ENCODE results near the gene SFMBT1.

The SFMBT1 gene

GRCh38 chr3:52912885-52913731 is 132.8 kb downstream of the SFMBT1 start:
- FAIRE-seq = no peak

DNA sequence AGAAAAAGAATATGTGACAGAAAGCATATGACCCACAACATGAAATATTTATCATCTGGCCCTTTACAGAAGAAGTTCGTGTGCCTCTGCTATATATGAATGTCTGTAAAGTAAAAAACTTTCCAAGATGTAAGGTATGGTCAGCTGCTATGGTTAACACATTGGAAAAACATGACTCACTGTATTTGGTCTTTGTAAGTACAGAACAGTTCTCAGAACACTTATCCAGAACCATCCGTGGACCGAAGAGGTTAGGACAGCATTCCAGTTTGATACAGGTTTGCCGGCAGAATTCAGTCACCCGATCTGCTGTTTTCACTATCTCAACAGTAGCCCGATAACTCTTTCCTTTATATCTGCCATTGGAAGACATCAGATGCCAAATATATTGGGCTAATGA is 135.1 kb downstream of the SFMBT1 start:
- FAIRE-seq = no peak

DNA sequence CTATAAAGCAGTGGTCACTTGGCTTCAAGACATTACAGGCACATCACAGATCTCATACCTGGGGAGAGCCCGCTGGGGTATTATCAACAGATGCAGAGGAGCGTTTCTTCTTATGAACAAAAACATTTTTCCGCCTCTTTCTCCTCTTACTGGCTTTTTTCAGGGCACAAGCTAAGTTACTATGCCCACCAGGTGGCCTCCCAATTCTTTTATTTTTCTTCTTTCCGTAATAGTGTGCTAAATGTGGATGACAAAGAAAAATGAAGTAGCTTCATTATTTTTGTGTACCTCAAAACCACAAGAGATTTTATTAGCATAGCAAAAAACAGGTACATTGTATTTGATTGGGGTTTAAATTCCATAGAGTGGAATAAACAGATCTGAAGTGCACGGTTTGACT is 138.4 kb downstream of the SFMBT1 start:
- no peak for FAIRE-seq

- no peak for FAIRE-seq
Measured at GRCh38 chr3:52904552-52904951, 141.3 kb downstream of the SFMBT1 start.

GRCh38 chr3:52904000-52904399 is 141.9 kb downstream of the SFMBT1 start:
- FAIRE-seq = no peak

DNA sequence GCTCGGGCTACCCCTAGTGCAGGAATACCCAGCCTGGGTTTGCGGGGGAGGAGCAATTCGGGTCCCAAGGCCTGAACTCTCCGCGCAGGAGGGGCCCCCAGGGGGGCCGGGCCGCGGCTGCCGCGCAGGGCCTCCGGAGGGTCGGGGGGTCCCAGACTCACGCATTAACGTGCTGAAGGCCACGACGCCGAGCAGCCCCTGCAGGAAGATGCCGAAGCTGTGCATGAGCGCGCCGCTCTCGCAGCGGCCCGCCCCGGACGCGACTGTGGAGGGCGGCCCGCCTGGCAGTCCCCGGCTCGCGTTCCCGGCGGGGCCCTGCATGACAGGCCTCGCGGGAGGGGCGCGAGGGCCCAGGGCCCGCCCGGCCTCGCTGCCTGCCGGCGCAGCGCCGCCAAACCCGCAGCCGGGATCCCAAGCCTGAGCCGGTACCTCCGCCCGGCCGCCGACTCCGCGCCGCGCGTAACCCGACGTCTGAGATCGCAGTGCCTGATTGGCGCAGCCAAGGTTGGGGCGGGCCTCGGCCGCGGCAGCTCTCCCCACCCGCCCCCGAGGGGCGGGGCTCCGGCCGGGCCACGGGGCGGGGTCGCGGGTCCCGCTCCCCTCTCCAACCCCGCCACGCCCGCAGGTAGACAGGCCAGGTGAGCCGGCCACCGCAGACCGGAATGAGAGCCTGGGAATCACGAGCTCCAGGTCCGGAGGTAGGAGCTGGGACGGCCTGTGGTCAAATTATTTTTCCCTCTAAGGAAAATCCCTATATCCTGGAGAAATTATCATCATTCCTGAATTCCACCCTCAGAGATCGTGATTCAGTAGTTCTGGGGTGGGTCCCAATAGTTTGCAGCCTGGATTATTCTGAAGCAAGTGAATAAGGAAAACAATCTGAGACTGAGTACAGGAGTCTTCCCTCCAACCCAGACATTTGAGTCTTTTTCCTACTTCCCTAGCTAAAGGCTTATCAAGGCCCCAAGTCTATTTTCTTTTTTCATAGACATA is 148.4 kb downstream of the SFMBT1 start, which contains the start of gene STIMATE:
Gene STIMATE (minus strand): TSS at position 419 of the 993 bp plus-strand sequence. CDS start 98 bp downstream, at position 321.
- no peak for FAIRE-seq

GRCh38 chr3:52896613-52897012 is 149.3 kb downstream of the SFMBT1 start:
- FAIRE-seq = no peak

GRCh38 chr3:52896151-52896550 is 149.7 kb downstream of the SFMBT1 start:
- FAIRE-seq = no peak

- FAIRE-seq = no peak
Measured at GRCh38 chr3:52895418-52895817, 150.5 kb downstream of the SFMBT1 start.

DNA sequence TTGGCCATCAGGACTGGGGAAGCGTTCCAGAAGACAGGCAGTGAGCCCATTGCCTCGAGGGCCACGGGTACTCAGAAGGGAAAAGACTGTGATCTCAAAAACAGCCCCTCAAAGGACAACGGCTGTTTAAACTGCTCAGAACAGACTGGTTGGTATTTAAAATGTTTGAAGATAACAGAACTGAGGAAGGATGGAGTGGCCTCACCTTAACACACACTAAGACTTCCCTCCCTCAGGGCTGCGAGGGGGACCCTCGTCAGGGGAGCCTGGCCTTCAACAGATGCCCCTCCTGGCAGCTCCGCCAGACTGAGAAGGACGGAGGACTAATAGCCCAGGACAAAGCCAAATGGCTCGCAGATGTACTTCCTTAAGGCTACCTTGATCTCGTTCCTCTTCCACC is 151.1 kb downstream of the SFMBT1 start:
- no peak for FAIRE-seq

DNA sequence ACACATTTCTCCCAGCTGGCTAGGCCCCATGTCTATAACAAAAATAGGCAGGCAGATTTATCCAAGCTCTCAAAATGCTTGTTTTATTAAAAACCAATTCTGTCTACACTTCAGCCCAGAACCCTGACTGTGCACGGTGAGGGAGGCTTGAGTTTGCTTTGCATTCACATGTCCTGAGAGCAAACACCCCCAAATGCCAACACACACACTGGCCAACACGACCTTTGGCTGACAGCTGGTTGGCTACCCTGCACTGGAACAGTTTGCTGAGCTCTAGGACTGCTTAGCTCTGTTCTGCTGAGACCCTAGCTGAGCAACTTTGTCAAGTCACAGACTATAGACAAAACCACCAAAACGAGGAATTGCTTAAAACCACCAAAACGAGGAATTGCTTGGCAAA is 152.2 kb downstream of the SFMBT1 start:
- no peak for FAIRE-seq

DNA sequence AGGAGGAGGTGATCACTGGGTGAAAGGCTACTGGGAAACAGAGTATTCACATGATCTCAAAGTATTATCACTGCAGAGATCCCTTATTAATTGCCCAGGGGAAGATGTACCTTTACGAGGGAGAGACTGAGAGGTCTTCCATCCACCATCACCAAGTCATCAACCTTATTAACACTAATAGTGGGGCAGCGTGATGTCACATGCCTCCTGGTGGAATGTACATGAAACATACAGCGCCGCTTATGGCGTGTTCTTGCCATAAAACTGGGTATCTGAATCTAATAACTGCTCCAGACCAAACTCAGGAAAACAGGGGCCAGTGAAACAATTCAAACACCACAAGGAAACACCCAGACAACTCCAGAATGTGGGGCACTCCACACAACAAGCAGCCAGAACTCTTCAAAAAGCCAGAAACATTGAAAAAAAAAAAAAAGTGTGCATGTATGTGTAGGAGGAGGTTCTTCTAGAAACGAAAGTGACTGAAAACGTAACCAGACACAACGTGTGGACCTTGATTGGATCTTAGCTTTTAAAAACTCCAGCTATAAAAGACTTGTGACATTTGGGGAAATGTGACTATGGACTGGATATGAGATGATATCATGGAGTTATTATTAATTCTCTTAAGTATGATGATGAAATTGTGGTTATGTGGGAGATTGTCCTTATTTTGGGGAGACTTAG is 153.1 kb downstream of the SFMBT1 start:
- FAIRE-seq = no peak

GRCh38 chr3:52892290-52892624 is 153.6 kb downstream of the SFMBT1 start:
- FAIRE-seq = no peak

GRCh38 chr3:52891615-52892081 is 154.2 kb downstream of the SFMBT1 start:
- FAIRE-seq = no peak

- FAIRE-seq = no peak
Measured at GRCh38 chr3:52891164-52891563, 154.7 kb downstream of the SFMBT1 start.

- no peak for FAIRE-seq
Measured at GRCh38 chr3:52890735-52891134, 155.1 kb downstream of the SFMBT1 start.

DNA sequence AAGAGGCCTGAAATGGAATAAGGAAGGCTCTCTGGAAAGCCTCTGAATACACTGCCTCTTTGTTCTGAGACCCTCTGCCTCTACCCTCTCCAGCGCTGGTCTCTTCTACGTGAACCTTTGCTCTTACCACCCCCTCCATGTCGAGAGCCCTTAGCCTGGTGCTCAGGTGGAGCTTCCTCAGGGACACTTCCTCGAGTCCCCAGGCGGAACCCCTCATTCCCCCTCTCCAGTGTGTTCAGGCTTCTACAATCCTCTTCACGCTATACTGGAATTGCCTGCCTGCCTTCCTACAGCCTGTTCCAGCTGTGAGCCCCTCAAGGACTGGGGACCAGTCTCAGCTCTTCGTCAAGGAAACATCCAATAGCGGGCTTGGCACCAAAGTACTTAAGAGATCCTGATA is 156.0 kb downstream of the SFMBT1 start:
- no peak for FAIRE-seq

DNA sequence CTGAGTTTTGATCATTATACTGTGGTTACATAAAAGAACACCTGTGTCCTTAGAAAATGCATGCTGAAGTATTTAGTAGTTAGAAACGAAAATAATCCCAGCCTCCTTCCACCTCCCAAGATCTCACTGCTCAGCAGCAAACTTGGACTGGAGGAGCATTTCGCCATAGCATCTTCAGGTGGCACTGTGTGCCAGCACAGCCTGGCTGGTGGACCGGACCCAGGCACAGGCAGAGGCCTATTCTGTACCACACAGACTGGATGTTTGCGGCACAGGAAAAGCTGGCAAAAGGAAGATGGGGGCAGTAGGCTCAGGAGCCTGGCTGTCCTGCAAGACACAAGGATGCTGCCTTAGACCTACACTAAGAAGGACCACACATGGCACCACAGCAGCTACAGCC is 158.7 kb downstream of the SFMBT1 start:
- no peak for FAIRE-seq

- no peak for FAIRE-seq
Measured at GRCh38 chr3:52886049-52886730, 159.7 kb downstream of the SFMBT1 start.

GRCh38 chr3:52882377-52882776 is 163.5 kb downstream of the SFMBT1 start:
- no peak for FAIRE-seq

- FAIRE-seq = no peak
Measured at GRCh38 chr3:52881871-52882270, 164.0 kb downstream of the SFMBT1 start.

GRCh38 chr3:52880474-52880873 is 165.4 kb downstream of the SFMBT1 start:
- FAIRE-seq = no peak
